ENCODE measurements around the gene RYR1.
"Not testable (repeated sequence)": the region's sequence is repeated elsewhere in the genome, so short reads cannot be mapped to it uniquely, and the experiment has no call there.

The RYR1 gene

GRCh38 chr19:38496116-38496515 lies 62.6 kb downstream of the RYR1 start:
- DNase-seq = no peak

DNA sequence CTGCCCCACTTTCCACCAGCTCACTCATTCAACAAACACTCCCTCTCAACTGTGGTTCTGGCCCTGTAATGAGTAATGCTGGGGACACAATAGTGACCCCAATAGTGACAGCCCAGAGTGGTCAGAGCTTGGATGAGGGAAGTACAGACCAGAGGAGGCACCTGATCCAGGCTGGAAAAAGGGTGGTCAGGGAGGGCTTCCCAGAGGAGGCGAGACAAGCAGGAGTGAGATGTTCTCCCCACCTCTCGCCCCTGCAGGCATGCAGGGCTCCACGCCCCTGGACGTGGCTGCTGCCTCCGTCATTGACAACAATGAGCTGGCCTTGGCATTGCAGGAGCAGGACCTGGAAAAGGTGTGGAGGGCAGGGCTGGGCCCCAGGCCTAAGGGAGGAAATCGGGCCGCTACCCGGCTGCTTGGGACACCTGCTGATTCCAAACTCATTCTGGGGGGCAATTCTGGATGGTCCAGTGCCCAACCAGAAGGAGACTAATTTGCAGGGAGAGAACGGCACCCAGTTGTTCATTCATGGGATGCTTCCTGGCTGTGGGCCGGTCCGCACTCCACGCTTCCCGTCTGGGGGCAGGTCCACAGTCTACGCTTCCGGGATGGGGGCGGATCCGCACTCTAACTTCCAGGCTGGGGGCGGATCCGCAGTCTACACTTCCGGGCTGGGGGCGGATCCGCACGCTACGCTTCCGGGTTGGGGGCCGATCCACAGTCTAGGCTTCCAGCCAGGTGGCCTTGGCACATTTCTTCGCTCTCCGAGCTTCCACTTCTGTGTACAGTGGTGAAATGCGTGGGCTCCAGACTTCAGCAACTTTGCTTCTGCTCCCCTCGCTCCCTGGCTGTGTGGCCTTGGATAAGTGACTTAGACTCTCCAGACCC lies 63.4 kb downstream of the RYR1 start:
- DNase-seq = no peak

- no peak for DNase-seq
Observed at GRCh38 chr19:38497907-38498306, 64.4 kb downstream of the RYR1 start.

GRCh38 chr19:38499532-38499931 lies 66.0 kb downstream of the RYR1 start:
- DNase-seq = no peak

DNA sequence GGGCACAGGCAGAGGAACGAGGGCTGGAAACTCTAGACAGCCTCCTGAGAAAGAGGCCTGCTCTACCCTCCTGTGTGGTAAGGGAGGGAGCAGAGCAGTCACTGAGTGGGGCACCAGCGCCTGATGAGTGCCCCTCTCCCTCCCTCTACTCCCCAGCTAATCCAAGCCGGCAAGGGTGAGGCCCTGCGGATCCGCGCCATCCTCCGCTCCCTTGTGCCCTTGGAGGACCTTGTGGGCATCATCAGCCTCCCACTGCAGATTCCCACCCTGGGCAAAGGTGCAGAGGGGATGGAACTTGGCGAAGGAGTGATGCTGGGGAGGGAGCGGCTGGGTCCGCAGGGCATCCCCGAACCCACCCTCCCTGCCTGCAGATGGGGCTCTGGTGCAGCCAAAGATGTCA lies 67.0 kb downstream of the RYR1 start:
- no peak for DNase-seq

DNA sequence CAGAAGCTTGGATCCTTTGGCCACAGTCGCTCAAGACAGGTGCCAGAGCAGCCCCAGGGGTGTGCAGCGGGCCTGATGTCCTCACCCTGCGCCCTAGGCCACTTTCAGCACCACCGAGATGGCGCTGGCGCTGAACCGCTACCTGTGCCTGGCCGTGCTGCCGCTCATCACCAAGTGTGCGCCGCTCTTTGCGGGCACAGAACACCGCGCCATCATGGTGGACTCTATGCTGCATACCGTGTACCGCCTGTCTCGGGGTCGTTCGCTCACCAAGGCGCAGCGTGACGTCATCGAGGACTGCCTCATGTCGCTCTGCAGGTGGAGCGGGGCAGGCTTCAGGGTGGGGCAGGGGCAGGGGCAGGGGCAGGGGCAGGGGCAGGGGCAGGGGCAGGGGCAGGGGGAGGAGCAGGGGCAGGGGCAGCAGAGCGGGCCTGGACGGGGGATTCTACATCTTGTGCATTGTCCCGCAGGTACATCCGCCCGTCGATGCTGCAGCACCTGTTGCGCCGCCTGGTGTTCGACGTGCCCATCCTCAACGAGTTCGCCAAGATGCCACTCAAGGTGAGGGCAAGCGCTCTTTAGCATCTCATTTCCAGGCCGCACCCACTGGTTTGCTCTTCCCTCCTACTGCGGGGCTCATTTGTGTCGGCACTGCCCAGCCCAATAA lies 69.1 kb downstream of the RYR1 start:
- DNase-seq = no peak

DNA sequence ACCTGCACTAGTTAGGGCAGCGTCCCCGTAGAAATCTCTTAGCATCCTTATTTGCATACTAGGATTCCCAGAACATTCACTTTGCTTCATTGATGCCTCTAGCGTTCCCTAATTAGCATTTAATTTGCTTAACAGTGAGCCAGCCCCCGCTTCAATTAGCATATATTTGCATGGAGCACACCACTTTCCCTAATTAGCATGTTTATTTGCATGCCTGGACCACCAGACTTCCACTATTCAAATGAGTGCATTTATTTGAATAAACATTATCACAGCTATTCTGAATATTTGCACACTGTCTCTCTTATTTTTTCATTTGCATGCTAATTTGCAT lies 69.6 kb downstream of the RYR1 start:
- no peak for DNase-seq

GRCh38 chr19:38505958-38506357 lies 72.5 kb downstream of the RYR1 start:
- DNase-seq = no peak

DNA sequence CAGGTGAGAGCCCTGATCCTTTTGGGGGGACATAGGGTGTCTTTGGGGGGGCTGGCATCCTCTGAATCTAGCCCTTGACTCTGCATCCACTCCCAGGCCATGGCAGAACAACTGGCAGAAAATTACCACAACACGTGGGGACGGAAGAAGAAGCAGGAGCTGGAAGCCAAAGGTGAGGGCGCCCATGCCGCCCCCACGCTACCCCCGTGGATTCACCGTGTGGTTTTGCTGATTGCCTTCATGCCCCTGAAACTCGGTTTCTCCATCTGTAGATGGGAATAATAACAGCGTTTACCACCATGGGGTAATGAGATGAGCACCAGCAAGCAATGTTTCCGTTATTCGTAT lies 72.9 kb downstream of the RYR1 start:
- DNase-seq = no peak

GRCh38 chr19:38506723-38507550 lies 73.4 kb downstream of the RYR1 start:
- DNase-seq = no peak

DNA sequence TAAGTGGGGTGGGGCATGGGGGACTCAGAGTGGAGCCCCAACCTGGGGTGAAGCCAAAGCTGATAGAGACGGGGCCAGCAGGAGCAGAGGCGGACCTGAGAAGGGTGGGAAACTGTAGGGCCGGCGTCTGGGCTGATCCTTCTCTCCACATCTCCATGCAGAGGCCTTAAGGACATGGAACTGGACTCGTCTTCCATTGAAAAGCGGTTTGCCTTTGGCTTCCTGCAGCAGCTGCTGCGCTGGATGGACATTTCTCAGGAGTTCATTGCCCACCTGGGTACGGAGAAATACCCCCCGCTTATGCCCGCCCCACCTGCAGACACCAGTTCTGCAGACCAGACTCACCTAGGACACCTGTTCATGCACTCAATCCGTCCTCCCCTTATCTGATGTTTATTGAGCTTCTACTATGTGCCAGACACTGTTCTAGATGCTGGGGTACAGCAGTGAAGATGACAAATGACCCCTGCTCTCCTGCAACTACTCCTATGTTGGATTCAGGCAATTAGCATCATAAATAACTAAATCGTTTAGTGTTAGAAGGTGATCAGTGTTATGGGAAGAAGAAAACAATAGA lies 74.1 kb downstream of the RYR1 start:
- DNase-seq = no peak

DNA sequence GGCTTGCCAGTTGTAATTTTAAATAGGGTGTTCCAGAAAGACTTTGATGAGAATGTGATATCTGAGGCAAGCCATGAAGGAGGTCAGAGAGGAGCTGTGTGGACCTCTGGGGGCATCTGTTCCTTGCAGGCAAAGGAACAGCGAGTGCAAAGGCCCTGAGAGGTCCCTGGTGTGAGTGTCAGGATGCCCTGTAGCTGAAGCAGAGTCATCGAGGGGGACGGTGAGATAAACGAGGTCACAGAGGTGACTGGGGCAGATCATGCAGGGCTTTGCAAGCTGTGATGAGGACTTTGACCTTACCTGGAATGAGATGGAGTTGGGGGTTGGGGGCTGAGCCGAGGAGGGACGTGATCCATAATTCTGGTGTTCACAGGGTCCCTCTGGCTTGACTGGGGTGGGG lies 75.0 kb downstream of the RYR1 start:
- no peak for DNase-seq

DNA sequence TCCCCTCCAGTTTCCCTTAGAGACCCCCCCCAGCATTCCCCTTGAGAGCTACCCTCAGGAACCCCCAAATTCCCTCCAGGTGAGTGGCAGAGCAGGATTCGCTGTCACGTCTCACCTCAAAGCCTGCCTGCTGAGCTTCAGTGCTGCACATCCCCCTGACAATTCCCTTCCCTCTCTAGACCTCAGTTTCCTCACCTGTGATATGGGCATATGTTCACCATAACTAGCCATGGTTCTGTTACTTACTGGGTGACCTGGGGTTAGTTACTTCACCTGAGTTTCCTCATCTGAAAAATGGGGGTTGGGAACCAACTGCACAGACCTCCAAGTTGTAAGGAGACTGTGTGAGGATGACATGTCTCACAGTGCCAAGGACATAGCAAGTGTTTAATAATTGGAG lies 75.5 kb downstream of the RYR1 start:
- DNase-seq = no peak

DNA sequence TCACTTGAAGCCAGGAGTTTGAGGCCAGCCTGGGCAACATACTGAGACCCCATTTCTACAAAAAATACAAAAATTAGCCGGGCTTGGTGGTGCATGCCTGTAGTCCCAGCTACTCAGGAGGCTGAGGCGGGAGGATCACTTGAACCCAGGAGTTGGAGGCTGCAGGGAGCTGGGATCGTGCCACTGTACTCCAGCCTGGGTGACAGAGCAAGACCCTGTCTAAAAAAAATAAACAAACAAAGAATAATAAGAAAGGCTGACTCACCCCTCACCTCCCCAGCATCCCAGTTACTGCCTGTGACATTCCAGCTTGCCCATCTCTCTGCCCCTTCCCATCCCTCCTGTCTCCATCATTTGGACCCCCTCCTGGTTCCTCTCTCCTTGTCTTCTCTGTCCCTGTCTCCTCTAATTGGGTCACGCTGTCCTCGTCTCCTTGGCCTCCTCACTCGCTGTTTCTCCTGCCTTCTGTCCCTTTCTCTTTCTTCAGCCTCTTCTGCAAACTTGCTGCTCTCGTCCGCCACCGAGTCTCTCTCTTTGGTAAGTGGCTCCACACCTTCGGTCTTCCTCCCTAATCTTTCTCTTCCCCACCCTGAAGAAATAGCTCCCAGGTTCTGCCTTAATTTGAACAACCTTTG lies 77.7 kb downstream of the RYR1 start:
- DNase-seq = no peak

- DNase-seq = no peak
Observed at GRCh38 chr19:38512277-38512676, 78.8 kb downstream of the RYR1 start.

DNA sequence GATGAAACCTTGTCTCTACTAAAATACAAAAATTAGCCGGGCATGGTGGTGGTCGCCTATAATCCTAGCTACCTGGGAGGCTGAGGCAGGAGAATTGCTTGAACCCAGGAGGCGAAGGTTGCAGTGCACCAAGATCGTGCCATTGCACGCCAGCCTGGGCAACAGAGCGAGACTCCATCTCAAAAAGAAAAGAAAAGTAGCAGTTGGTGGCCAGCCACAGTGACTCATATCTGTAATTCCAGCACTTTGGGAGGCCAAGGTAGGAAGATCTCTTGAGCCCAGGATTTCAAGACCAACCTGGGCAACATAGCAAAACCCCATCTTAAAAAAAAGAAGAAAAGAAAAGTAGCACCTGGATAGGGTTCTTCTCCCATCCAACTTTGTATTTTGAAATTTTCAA lies 79.7 kb downstream of the RYR1 start:
- DNase-seq = not testable (repeated sequence)

GRCh38 chr19:38513762-38514167 lies 80.3 kb downstream of the RYR1 start:
- no peak for DNase-seq

GRCh38 chr19:38514812-38515633 lies 81.5 kb downstream of the RYR1 start:
- DNase-seq = no peak

GRCh38 chr19:38515896-38516295 lies 82.4 kb downstream of the RYR1 start:
- no peak for DNase-seq

DNA sequence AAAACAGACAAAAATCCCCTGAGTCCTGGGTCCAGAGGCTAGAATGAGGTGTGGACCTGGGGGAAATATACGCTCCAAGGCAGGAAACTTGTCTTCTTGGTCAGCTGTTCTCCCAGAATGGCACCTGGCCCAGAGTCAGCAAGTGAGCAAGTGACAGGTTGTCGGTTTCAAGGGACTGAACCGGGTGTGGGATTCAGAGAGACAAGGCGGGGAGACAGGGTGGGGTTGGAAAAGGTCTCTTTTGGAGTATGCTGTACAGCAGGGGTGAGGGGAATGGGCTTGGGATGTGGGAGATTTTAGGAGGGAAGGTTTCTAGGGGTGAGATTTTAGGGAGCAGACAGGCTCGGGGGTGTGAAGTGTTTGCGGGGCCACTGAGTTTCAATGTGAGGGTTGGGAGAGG lies 83.3 kb downstream of the RYR1 start:
- no peak for DNase-seq

DNA sequence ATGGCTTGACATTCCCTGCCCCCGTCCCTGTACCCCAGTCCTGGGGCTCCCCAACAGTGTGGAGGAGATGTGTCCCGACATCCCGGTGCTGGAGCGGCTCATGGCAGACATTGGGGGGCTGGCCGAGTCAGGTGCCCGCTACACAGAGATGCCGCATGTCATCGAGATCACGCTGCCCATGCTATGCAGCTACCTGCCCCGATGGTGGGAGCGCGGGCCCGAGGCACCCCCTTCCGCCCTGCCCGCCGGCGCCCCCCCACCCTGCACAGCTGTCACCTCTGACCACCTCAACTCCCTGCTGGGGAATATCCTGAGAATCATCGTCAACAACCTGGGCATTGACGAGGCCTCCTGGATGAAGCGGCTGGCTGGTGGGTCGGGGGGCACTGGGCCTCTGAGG lies 83.8 kb downstream of the RYR1 start:
- no peak for DNase-seq

DNA sequence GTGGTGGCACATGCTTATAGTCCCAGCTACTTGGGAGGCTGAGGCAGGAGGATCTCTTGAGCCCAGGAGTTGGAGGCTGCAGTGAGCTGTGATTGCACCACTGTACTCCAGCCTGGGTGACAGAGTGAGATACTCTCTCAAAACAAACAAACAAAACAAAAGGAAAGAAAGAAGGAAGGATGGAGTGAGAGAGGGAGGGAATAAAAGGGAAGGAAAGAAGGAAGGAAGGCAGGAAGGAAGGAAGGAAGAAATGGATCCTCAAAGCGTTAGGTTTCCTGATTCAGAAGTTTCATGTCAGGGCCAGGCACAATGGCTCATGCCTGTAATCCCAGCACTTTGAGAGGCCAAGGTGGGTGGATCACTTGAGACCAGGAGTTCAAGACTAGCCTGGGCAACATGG lies 84.5 kb downstream of the RYR1 start:
- DNase-seq = not testable (repeated sequence)
